ENCODE data around the gene MRPL36. TPM values are rescaled to one million over a fixed set of nuclear protein-coding genes. Genes with fewer than 3 reads are reported as not detected.

MRPL36 gene
- total and polyA plus RNA-seq, 4 donors: 22.3 to 106 (median 56.3) TPM

DNA sequence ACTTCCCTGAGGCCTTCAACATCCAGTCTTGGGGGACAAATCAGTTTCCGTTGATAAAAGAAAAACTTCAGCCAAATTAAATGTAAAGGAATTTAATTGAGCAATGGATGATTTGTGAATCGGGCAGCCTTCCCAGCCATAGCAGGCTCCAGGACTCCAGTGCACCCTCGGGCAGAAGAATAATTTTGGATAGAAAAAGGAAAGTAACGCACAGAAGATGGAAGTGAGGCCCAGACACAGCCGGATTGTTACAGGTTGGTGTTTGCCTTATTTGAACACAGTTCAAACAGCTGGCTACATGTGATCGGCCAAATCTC lies 19.1 kb downstream of the MRPL36 start:
- no peak for TF ChIP-seq GABPA (IDR thresholded peaks at IDR 0.05 in 1 of 2, conservative IDR thresholded peaks at IDR 0.05 in 1 of 2)
- no peak for TF ChIP-seq ZBTB33 (IDR thresholded peaks at IDR 0.05)
- TF ChIP-seq MAX (IDR thresholded peaks at IDR 0.05): no peak
- TF ChIP-seq HNF4G (IDR thresholded peaks at IDR 0.05): no peak
- TF ChIP-seq NR2F2 (IDR thresholded peaks at IDR 0.05): no peak
- TF ChIP-seq, protein P1, sequence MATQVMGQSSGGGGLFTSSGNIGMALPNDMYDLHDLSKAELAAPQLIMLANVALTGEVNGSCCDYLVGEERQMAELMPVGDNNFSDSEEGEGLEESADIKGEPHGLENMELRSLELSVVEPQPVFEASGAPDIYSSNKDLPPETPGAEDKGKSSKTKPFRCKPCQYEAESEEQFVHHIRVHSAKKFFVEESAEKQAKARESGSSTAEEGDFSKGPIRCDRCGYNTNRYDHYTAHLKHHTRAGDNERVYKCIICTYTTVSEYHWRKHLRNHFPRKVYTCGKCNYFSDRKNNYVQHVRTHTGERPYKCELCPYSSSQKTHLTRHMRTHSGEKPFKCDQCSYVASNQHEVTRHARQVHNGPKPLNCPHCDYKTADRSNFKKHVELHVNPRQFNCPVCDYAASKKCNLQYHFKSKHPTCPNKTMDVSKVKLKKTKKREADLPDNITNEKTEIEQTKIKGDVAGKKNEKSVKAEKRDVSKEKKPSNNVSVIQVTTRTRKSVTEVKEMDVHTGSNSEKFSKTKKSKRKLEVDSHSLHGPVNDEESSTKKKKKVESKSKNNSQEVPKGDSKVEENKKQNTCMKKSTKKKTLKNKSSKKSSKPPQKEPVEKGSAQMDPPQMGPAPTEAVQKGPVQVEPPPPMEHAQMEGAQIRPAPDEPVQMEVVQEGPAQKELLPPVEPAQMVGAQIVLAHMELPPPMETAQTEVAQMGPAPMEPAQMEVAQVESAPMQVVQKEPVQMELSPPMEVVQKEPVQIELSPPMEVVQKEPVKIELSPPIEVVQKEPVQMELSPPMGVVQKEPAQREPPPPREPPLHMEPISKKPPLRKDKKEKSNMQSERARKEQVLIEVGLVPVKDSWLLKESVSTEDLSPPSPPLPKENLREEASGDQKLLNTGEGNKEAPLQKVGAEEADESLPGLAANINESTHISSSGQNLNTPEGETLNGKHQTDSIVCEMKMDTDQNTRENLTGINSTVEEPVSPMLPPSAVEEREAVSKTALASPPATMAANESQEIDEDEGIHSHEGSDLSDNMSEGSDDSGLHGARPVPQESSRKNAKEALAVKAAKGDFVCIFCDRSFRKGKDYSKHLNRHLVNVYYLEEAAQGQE (IDR thresholded peaks at IDR 0.05): no peak
- no peak for TF ChIP-seq SP1 (IDR thresholded peaks at IDR 0.05)
- TF ChIP-seq HNF4A (conservative IDR thresholded peaks at IDR 0.05): no peak
- no peak for TF ChIP-seq FOXA1 (IDR thresholded peaks at IDR 0.05)
- no peak for TF ChIP-seq RAD21 (IDR thresholded peaks at IDR 0.05)
- no peak for TF ChIP-seq FOXA2 (IDR thresholded peaks at IDR 0.05)
- TF ChIP-seq, protein P2, sequence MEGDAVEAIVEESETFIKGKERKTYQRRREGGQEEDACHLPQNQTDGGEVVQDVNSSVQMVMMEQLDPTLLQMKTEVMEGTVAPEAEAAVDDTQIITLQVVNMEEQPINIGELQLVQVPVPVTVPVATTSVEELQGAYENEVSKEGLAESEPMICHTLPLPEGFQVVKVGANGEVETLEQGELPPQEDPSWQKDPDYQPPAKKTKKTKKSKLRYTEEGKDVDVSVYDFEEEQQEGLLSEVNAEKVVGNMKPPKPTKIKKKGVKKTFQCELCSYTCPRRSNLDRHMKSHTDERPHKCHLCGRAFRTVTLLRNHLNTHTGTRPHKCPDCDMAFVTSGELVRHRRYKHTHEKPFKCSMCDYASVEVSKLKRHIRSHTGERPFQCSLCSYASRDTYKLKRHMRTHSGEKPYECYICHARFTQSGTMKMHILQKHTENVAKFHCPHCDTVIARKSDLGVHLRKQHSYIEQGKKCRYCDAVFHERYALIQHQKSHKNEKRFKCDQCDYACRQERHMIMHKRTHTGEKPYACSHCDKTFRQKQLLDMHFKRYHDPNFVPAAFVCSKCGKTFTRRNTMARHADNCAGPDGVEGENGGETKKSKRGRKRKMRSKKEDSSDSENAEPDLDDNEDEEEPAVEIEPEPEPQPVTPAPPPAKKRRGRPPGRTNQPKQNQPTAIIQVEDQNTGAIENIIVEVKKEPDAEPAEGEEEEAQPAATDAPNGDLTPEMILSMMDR (IDR thresholded peaks at IDR 0.05; ENCODE audit: low read depth, low read length, missing input control): no peak
- TF ChIP-seq RXRA (IDR thresholded peaks at IDR 0.05): no peak
- TF ChIP-seq EGR1 (IDR thresholded peaks at IDR 0.05; ENCODE audit: low read depth in 2 of 2): no peak
- TF ChIP-seq TAF1 (conservative IDR thresholded peaks at IDR 0.05): no peak
- TF ChIP-seq ATF3 (IDR thresholded peaks at IDR 0.05): no peak
- no peak for TF ChIP-seq YY1 (IDR thresholded peaks at IDR 0.05)
- no peak for TF ChIP-seq JUND (IDR thresholded peaks at IDR 0.05)
- Histone ChIP-seq H3K36me3 (ENCODE audit: control insufficient read depth in 4 of 4, insufficient read depth in 3 of 4, low read depth in 1 of 4, low read length in 3 of 4) (no peaks in the 10 kb centered on the region), H3K9ac (ENCODE audit: low read depth in 1 of 2, low read length in 2 of 2) (no peak overlapping the region), H3K9me3 (ENCODE audit: control insufficient read depth in 4 of 4, low read length in 3 of 4) (no peaks in the 10 kb centered on the region), H3K27me3 (ENCODE audit: control insufficient read depth in 4 of 4, insufficient read depth in 4 of 4, low read length in 3 of 4) (no peaks in the 10 kb centered on the region), H3K27ac (ENCODE audit: low read depth in 1 of 2, low read length in 2 of 2) (no peak overlapping the region), H3K4me3 (ENCODE audit: low read depth in 1 of 3, low read length in 3 of 3) (no peak overlapping the region), H3K4me1 (ENCODE audit: control insufficient read depth in 4 of 4, insufficient read depth in 4 of 4, low read length in 3 of 4) (no peaks in the 10 kb centered on the region)
- WGBS: 84% methylated on average over 6 of the region's 6 CpGs
- DNase-seq (ENCODE audit: low spot score): no peak
